Measurements from ENCODE around the gene RPS19BP1.

DNA sequence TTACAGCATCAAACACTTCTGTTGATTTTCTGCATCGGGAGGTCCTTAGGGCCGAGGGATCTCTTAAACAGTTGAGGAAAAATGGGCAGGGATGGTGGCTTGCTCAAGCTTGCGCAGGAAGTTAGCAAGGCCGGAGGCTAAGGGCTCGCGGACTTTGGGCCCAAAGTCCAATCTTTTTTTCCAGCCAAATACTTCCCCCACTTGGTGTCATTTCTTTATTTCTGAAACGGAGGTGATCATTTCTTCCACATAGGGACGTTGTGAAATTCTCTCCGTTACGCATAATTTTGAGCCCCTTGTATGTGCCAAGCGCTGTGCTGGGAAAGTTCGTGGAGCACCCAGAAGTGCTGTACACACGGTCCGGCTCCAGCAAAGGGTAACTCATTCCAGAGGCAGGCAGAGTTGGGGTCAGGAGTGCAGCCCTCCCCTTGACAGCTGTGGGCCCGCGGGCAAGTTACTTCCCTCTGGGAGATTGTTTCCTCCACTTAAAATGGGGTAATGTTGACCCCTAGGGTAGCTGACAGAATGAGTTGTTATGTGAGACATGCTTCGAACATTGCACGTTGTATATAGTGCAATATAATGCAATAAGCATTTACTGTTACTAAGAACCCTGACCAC, 29.6 kb downstream of the RPS19BP1 start:
- TF ChIP-seq, protein P1, sequence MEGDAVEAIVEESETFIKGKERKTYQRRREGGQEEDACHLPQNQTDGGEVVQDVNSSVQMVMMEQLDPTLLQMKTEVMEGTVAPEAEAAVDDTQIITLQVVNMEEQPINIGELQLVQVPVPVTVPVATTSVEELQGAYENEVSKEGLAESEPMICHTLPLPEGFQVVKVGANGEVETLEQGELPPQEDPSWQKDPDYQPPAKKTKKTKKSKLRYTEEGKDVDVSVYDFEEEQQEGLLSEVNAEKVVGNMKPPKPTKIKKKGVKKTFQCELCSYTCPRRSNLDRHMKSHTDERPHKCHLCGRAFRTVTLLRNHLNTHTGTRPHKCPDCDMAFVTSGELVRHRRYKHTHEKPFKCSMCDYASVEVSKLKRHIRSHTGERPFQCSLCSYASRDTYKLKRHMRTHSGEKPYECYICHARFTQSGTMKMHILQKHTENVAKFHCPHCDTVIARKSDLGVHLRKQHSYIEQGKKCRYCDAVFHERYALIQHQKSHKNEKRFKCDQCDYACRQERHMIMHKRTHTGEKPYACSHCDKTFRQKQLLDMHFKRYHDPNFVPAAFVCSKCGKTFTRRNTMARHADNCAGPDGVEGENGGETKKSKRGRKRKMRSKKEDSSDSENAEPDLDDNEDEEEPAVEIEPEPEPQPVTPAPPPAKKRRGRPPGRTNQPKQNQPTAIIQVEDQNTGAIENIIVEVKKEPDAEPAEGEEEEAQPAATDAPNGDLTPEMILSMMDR (IDR thresholded peaks at IDR 0.05) = no peak
- no peak for TF ChIP-seq POLR2A (IDR thresholded peaks at IDR 0.05)
